HEK293 (cell line): ENCODE data around the gene TPM4.

Source experiments
- CTCF ChIA-PET: fragments of 350-600 bp; formaldehyde crosslinking; extraction: SDS; loops from one replicate; lab custom pipeline; 2021; ENCODE audit warnings: antibody characterized with exemption; lab: Yijun Ruan, JAX
- POLR2A ChIA-PET: fragments of 300-600 bp; formaldehyde crosslinking; extraction: SDS; loops from one replicate; lab custom pipeline; 2020; ENCODE audit warnings: antibody characterized with exemption, inconsistent platforms; lab: Yijun Ruan, JAX
- H3K27ac ChIP-seq: fragments of 200-500 bp; sonication (Bioruptor generic); 2 replicates; pipeline ENCODE4 v1.5.1; 2014; ENCODE audit warnings: low read depth, low read length, control low read depth, inconsistent platforms; ENCODE audit errors: extremely low read depth
- H3K36me3 ChIP-seq, 2 experiments: fragments of 200-500 bp in 1 of 2; sonication (Bioruptor generic) in 1 of 2; 1 replicate in 1 of 2; 2 replicates in 1 of 2; pipeline ENCODE4 v1.5.1; 2014 to 2017; ENCODE audit warnings: inconsistent platforms in 2 of 2, low read length in 2 of 2; ENCODE audit not compliant: control insufficient read depth in 2 of 2, insufficient read depth in 1 of 2
- H3K4me1 ChIP-seq: fragments of 200-500 bp; sonication (Bioruptor generic); 2 replicates; pipeline ENCODE4 v1.5.1; 2014; ENCODE audit warnings: mild to moderate bottlenecking, low read length, inconsistent platforms; ENCODE audit not compliant: control insufficient read depth, insufficient read depth
- H3K4me3 ChIP-seq: 2 replicates; pipeline ENCODE4 v1.5.1; 2011; ENCODE audit warnings: low read depth, mild to moderate bottlenecking, control low read depth, low read length, moderate library complexity
- H3K9me3 ChIP-seq: fragments of 200-500 bp; sonication (Bioruptor generic); 2 replicates; pipeline ENCODE4 v1.5.1; 2014; ENCODE audit warnings: low read depth, low read length, inconsistent platforms; ENCODE audit not compliant: control insufficient read depth, insufficient read depth
- GFI1B ChIP-seq: fragments of 450-650 bp; formaldehyde crosslinking; IDR thresholded peaks from 2 replicates; pipeline ENCODE4 v1.5.1; 2016; ENCODE audit warnings: missing biosample characterization, missing genetic modification characterization
- GLI4 ChIP-seq: fragments of 450-650 bp; formaldehyde crosslinking; IDR thresholded peaks from 2 replicates; pipeline ENCODE4 v1.5.1; 2016; ENCODE audit warnings: missing biosample characterization, missing genetic modification characterization
- HOXA7 ChIP-seq: sonication (generic); formaldehyde crosslinking; IDR thresholded peaks from 2 replicates; pipeline ENCODE4 v1.8.1; 2022; ENCODE audit warnings: missing genetic modification reagents, borderline replicate concordance
- MYNN ChIP-seq: fragments of 450-650 bp; formaldehyde crosslinking; IDR thresholded peaks from 2 replicates; pipeline ENCODE4 v1.5.1; 2016; ENCODE audit warnings: missing biosample characterization, missing genetic modification characterization, borderline replicate concordance
- SALL2 ChIP-seq: fragments of 450-650 bp; formaldehyde crosslinking; IDR thresholded peaks from 2 replicates; pipeline ENCODE4 v1.5.0; 2017; ENCODE audit warnings: missing biosample characterization, mild to moderate bottlenecking, missing genetic modification characterization, borderline replicate concordance
- YY2 ChIP-seq: fragments of 450-650 bp; formaldehyde crosslinking; IDR thresholded peaks from 2 replicates; pipeline ENCODE4 v1.5.1; 2016; ENCODE audit warnings: missing biosample characterization, missing genetic modification characterization
- ZEB2 ChIP-seq: fragments of 450-650 bp; formaldehyde crosslinking; IDR thresholded peaks from 2 replicates; pipeline ENCODE4 v1.5.1; 2016; ENCODE audit warnings: missing biosample characterization, missing genetic modification characterization
- ZFHX2 ChIP-seq: fragments of 450-650 bp; formaldehyde crosslinking; conservative IDR thresholded peaks from 2 replicates; pipeline ENCODE4 v1.5.1; 2016; ENCODE audit warnings: missing biosample characterization, missing genetic modification characterization
- ZNF211 ChIP-seq: fragments of 450-650 bp; formaldehyde crosslinking; IDR thresholded peaks from 2 replicates; pipeline ENCODE4 v1.5.1; 2016; ENCODE audit warnings: low read depth, missing biosample characterization, missing genetic modification characterization
- ZNF366 ChIP-seq: fragments of 450-650 bp; formaldehyde crosslinking; conservative IDR thresholded peaks from 2 replicates; pipeline ENCODE4 v1.5.1; 2016; ENCODE audit warnings: missing biosample characterization, missing genetic modification characterization
- ZNF514 ChIP-seq: fragments of 450-650 bp; formaldehyde crosslinking; IDR thresholded peaks from 2 replicates; pipeline ENCODE4 v1.5.1; 2016; ENCODE audit warnings: missing biosample characterization, missing genetic modification characterization
- TF ChIP-seq, protein P1 (sequence below): fragments of 450-650 bp; formaldehyde crosslinking; IDR thresholded peaks from 2 replicates; pipeline ENCODE4 v1.5.1; 2016; ENCODE audit warnings: missing biosample characterization, missing genetic modification characterization
- TF ChIP-seq, protein P2 (sequence below): fragments of 450-650 bp; formaldehyde crosslinking; conservative IDR thresholded peaks from 2 replicates; pipeline ENCODE4 v1.5.1; 2016; ENCODE audit warnings: low read depth, missing biosample characterization, missing genetic modification characterization
- TF ChIP-seq, protein P3 (sequence below): fragments of 450-650 bp; formaldehyde crosslinking; IDR thresholded peaks from 2 replicates; pipeline ENCODE4 v1.5.1; 2016; ENCODE audit warnings: missing biosample characterization, missing genetic modification characterization
- TF ChIP-seq, protein P4 (sequence below): fragments of 450-650 bp; formaldehyde crosslinking; IDR thresholded peaks from 2 replicates; pipeline ENCODE4 v1.5.1; 2016; ENCODE audit warnings: missing biosample characterization, missing genetic modification characterization
- TF ChIP-seq, protein P5 (sequence below): fragments of 450-650 bp; formaldehyde crosslinking; IDR thresholded peaks from 2 replicates; pipeline ENCODE4 v1.5.1; 2017; ENCODE audit warnings: missing biosample characterization, missing genetic modification characterization
- TF ChIP-seq, protein P6 (sequence below): fragments of 450-650 bp; formaldehyde crosslinking; IDR thresholded peaks from 2 replicates; pipeline ENCODE4 v1.5.1; 2016; ENCODE audit warnings: missing biosample characterization, missing genetic modification characterization, borderline replicate concordance
- TF ChIP-seq, protein P7 (sequence below): fragments of 450-650 bp; IDR thresholded peaks from 2 replicates; pipeline ENCODE4 v1.5.1; 2018; ENCODE audit warnings: missing biosample characterization, missing genetic modification characterization

TPM4 gene

DNA sequence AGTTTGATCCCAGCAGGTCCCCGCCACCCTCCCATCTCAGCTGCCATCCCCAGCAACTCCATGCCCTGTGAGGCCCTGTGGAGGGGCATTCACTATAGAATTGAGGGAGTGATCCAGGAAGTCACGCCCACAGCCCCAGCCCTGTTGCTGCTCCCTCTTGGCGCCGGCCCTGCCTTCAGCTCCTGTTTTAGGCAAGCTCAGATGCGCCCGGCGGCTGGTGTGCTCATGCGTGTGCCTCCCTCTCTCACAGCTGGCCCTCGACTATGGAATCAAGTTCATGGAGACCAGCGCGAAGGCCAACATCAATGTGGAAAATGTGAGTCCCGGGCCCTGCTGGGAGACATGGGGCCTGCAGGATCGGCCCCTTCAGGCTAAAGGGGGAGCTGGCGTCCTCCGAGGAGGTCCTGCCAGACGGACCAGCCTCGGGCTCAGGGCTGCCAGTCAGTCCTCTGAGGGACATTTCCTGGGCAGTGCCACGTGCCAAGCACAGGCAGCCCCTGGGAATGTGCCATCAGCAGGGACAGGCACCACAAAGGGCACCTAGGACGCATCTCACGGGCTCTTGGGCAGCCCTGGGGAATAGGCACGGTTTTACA, 51.6 kb downstream of the TPM4 start (continued):
- TF ChIP-seq ZFHX2 (tag by site-specific recombination) (no peak), ZNF514 (tag by site-specific recombination) (no peak)
- TF ChIP-seq, protein P1, sequence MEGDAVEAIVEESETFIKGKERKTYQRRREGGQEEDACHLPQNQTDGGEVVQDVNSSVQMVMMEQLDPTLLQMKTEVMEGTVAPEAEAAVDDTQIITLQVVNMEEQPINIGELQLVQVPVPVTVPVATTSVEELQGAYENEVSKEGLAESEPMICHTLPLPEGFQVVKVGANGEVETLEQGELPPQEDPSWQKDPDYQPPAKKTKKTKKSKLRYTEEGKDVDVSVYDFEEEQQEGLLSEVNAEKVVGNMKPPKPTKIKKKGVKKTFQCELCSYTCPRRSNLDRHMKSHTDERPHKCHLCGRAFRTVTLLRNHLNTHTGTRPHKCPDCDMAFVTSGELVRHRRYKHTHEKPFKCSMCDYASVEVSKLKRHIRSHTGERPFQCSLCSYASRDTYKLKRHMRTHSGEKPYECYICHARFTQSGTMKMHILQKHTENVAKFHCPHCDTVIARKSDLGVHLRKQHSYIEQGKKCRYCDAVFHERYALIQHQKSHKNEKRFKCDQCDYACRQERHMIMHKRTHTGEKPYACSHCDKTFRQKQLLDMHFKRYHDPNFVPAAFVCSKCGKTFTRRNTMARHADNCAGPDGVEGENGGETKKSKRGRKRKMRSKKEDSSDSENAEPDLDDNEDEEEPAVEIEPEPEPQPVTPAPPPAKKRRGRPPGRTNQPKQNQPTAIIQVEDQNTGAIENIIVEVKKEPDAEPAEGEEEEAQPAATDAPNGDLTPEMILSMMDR (tag by site-specific recombination): no peak
- TF ChIP-seq, all 188 proteins: peak for 0

DNA sequence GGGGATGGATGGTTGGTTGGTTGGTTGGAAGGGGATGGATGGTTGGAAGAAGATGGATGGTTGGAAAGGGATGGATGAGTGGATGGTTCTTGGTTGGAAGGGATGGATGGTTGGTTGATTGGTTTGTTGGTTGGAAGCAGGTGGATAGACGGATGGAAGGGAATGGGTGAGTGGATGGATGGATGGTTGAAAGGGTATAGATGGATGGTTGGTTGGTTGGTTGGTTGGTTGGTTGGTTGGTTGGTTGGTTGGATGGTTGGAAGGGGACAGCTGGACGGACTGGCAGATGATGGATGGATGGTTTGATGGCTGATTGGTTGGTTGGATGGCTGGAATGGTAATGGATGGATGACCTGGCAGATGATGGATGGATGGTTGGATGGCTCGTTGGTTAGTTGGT, 55.4 kb downstream of the TPM4 start:
- Histone ChIP-seq H3K27ac (no peak overlapping the region), H3K9me3 (no peaks in the 10 kb centered on the region), H3K4me1 (no peaks in the 10 kb centered on the region), H3K36me3 (peaks cover 16 to 75% of the 10 kb centered on the region in 2 experiments), H3K4me3 (no peak overlapping the region)
- ChIA-PET POLR2A (interaction anchor here (0.5 kb wide), 1 partner anchor 58 kb away, joined by 3 read pairs; no protein-coding TSS in a partner anchor), CTCF (no interaction called here)
- no peak for TF ChIP-seq YY2
- 0 out of 2 replicates have a peak, but pooled peaks have one; percentile 11 for TF ChIP-seq SALL2 (tag by site-specific recombination)
- TF ChIP-seq, protein P2, sequence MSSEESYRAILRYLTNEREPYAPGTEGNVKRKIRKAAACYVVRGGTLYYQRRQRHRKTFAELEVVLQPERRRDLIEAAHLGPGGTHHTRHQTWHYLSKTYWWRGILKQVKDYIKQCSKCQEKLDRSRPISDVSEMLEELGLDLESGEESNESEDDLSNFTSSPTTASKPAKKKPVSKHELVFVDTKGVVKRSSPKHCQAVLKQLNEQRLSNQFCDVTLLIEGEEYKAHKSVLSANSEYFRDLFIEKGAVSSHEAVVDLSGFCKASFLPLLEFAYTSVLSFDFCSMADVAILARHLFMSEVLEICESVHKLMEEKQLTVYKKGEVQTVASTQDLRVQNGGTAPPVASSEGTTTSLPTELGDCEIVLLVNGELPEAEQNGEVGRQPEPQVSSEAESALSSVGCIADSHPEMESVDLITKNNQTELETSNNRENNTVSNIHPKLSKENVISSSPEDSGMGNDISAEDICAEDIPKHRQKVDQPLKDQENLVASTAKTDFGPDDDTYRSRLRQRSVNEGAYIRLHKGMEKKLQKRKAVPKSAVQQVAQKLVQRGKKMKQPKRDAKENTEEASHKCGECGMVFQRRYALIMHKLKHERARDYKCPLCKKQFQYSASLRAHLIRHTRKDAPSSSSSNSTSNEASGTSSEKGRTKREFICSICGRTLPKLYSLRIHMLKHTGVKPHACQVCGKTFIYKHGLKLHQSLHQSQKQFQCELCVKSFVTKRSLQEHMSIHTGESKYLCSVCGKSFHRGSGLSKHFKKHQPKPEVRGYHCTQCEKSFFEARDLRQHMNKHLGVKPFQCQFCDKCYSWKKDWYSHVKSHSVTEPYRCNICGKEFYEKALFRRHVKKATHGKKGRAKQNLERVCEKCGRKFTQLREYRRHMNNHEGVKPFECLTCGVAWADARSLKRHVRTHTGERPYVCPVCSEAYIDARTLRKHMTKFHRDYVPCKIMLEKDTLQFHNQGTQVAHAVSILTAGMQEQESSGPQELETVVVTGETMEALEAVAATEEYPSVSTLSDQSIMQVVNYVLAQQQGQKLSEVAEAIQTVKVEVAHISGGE (tag by site-specific recombination): no peak
- TF ChIP-seq, protein P3, sequence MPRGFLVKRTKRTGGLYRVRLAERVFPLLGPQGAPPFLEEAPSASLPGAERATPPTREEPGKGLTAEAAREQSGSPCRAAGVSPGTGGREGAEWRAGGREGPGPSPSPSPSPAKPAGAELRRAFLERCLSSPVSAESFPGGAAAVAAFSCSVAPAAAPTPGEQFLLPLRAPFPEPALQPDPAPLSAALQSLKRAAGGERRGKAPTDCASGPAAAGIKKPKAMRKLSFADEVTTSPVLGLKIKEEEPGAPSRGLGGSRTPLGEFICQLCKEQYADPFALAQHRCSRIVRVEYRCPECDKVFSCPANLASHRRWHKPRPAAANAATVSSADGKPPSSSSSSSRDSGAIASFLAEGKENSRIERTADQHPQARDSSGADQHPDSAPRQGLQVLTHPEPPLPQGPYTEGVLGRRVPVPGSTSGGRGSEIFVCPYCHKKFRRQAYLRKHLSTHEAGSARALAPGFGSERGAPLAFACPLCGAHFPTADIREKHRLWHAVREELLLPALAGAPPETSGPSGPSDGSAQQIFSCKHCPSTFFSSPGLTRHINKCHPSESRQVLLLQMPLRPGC (tag by site-specific recombination): no peak
- no peak for TF ChIP-seq ZEB2 (tag by site-specific recombination)
- no peak for TF ChIP-seq GFI1B (tag by site-specific recombination)
- TF ChIP-seq MYNN (tag by site-specific recombination): no peak
- TF ChIP-seq, protein P4, sequence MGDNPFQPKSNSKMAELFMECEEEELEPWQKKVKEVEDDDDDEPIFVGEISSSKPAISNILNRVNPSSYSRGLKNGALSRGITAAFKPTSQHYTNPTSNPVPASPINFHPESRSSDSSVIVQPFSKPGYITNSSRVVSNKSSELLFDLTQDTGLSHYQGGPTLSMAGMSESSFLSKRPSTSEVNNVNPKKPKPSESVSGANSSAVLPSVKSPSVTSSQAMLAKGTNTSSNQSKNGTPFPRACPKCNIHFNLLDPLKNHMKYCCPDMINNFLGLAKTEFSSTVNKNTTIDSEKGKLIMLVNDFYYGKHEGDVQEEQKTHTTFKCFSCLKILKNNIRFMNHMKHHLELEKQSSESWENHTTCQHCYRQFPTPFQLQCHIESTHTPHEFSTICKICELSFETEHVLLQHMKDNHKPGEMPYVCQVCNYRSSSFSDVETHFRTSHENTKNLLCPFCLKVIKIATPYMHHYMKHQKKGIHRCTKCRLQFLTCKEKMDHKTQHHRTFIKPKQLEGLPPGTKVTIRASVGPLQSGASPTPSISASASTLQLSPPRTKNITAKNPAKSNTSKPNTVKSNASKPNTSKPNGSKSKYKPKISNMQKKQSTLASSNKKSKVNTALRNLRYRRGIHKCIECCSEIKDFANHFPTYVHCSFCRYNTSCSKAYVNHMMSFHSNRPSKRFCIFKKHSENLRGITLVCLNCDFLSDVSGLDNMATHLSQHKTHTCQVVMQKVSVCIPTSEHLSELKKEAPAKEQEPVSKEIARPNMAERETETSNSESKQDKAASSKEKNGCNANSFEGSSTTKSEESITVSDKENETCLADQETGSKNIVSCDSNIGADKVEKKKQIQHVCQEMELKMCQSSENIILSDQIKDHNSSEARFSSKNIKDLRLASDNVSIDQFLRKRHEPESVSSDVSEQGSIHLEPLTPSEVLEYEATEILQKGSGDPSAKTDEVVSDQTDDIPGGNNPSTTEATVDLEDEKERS (tag by site-specific recombination): no peak
- TF ChIP-seq, protein P5, sequence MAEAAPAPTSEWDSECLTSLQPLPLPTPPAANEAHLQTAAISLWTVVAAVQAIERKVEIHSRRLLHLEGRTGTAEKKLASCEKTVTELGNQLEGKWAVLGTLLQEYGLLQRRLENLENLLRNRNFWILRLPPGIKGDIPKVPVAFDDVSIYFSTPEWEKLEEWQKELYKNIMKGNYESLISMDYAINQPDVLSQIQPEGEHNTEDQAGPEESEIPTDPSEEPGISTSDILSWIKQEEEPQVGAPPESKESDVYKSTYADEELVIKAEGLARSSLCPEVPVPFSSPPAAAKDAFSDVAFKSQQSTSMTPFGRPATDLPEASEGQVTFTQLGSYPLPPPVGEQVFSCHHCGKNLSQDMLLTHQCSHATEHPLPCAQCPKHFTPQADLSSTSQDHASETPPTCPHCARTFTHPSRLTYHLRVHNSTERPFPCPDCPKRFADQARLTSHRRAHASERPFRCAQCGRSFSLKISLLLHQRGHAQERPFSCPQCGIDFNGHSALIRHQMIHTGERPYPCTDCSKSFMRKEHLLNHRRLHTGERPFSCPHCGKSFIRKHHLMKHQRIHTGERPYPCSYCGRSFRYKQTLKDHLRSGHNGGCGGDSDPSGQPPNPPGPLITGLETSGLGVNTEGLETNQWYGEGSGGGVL (tag by site-specific recombination): no peak
- TF ChIP-seq HOXA7: no peak
- TF ChIP-seq ZNF366 (tag by site-specific recombination): peak; percentile 93
- TF ChIP-seq, protein P6, sequence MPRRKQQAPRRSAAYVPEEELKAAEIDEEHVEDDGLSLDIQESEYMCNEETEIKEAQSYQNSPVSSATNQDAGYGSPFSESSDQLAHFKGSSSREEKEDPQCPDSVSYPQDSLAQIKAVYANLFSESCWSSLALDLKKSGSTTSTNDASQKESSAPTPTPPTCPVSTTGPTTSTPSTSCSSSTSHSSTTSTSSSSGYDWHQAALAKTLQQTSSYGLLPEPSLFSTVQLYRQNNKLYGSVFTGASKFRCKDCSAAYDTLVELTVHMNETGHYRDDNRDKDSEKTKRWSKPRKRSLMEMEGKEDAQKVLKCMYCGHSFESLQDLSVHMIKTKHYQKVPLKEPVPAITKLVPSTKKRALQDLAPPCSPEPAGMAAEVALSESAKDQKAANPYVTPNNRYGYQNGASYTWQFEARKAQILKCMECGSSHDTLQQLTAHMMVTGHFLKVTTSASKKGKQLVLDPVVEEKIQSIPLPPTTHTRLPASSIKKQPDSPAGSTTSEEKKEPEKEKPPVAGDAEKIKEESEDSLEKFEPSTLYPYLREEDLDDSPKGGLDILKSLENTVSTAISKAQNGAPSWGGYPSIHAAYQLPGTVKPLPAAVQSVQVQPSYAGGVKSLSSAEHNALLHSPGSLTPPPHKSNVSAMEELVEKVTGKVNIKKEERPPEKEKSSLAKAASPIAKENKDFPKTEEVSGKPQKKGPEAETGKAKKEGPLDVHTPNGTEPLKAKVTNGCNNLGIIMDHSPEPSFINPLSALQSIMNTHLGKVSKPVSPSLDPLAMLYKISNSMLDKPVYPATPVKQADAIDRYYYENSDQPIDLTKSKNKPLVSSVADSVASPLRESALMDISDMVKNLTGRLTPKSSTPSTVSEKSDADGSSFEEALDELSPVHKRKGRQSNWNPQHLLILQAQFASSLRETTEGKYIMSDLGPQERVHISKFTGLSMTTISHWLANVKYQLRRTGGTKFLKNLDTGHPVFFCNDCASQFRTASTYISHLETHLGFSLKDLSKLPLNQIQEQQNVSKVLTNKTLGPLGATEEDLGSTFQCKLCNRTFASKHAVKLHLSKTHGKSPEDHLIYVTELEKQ (tag by site-specific recombination): no peak
- 0 out of 2 replicates have a peak, but pooled peaks have one; percentile 12 for TF ChIP-seq ZNF211
- TF ChIP-seq GLI4: peak; percentile 56; the same call in 1 of the 2 replicates
- TF ChIP-seq, protein P7, sequence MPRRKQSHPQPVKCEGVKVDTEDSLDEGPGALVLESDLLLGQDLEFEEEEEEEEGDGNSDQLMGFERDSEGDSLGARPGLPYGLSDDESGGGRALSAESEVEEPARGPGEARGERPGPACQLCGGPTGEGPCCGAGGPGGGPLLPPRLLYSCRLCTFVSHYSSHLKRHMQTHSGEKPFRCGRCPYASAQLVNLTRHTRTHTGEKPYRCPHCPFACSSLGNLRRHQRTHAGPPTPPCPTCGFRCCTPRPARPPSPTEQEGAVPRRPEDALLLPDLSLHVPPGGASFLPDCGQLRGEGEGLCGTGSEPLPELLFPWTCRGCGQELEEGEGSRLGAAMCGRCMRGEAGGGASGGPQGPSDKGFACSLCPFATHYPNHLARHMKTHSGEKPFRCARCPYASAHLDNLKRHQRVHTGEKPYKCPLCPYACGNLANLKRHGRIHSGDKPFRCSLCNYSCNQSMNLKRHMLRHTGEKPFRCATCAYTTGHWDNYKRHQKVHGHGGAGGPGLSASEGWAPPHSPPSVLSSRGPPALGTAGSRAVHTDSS: no peak
